Thyroid gland (tissue), 4 donors: ENCODE measurements around the gene CLCNKA. TPM values are rescaled to one million over a fixed set of nuclear protein-coding genes. Genes with fewer than 3 reads are reported as not detected.

Source experiments
- DNase-seq, 2 donors: peaks; one replicate each; pipeline ENCODE4 v3.0.0-alpha.2; 2019
- H3K27ac ChIP-seq, 3 donors: fragments of 200-600 bp; sonication (generic); 1 replicate in 2 of 3; 2 replicates in 1 of 3; pipeline ENCODE4 v1.5.1; 2016 to 2019; ENCODE audit warnings: mild to moderate bottlenecking in 1 of 3, moderate library complexity in 1 of 3
- H3K27me3 ChIP-seq: fragments of 200-600 bp; sonication (generic); one replicate; pipeline ENCODE4 v1.5.1; 2019
- H3K36me3 ChIP-seq, 2 donors: fragments of 200-600 bp; sonication (generic); one replicate each; pipeline ENCODE4 v1.5.1; 2016 to 2019
- H3K4me1 ChIP-seq, 2 donors: fragments of 200-600 bp; sonication (generic); one replicate each; pipeline ENCODE4 v1.5.1; 2017 to 2019
- H3K4me3 ChIP-seq, 3 donors: fragments of 200-600 bp; sonication (generic); replicated peaks in 1 of 3; 1 replicate in 2 of 3; 2 replicates in 1 of 3; pipeline ENCODE4 v1.5.1; 2016; ENCODE audit warnings: mild to moderate bottlenecking in 1 of 3
- H3K9me3 ChIP-seq: fragments of 200-600 bp; sonication (generic); one replicate; pipeline ENCODE4 v1.5.1; 2017
- CTCF ChIP-seq, 6 experiments: fragments of 200-600 bp in 3 of 6; fragments of 450-650 bp in 3 of 6; sonication (generic) in 3 of 6; IDR thresholded peaks; one replicate each; pipeline ENCODE4 v1.5.1; 2016 to 2019; ENCODE audit warnings: antibody characterized with exemption in 6 of 6, mild to moderate bottlenecking in 2 of 6, inconsistent platforms in 1 of 6, moderate library complexity in 1 of 6
- POLR2A ChIP-seq, 2 donors: fragments of 450-650 bp; IDR thresholded peaks; one replicate each; pipeline ENCODE4 v1.6.1; 2017; ENCODE audit warnings: antibody characterized with exemption in 2 of 2, mild to moderate bottlenecking in 2 of 2, moderate library complexity in 1 of 2
- WGBS, 2 donors: methylation state at CpG; one replicate each; pipeline ENCODE4 v1.1.5; 2017; 5-methylcytosine and 5-hydroxymethylcytosine counted together
- intact Hi-C: fragments of 100-400 bp; cut with DNase I; formaldehyde crosslinking; loops from one replicate; pipeline ENCODE4 v1.15.1; 2023
- total RNA-seq, 4 donors: library from RNA; depleted of rRNA; stranded (reverse); fragments of >200 nt; gene quantifications; one replicate each; pipeline ENCODE4 v1.2.3, GENCODE V29; 2016

The CLCNKA gene
- total RNA-seq, 4 donors from 2014 or later, result 3.9 to 27.1 (median 16.1) TPM

- TF ChIP-seq CTCF (IDR thresholded peaks at IDR 0.05), result no peak
- TF ChIP-seq POLR2A (IDR thresholded peaks at IDR 0.05), result no peak
- Histone ChIP-seq H3K4me3 (no peak overlapping the region), H3K27me3 (no peaks in the 10 kb centered on the region), H3K9me3 (no peaks in the 10 kb centered on the region), H3K4me1 (peaks cover 4 to 9% of the 10 kb centered on the region in 2 donors), H3K27ac (no peak overlapping the region), H3K36me3 (no peaks in the 10 kb centered on the region)
- intact Hi-C loops, result loop anchor here (5.0 kb wide), 1 partner anchor 45 kb away; no protein-coding TSS in a partner anchor
- 69 to 71% methylated on average over 9 of the region's 9 CpGs for WGBS, 2 donors
- DNase-seq, result no peak
Measured at GRCh38 chr1:16006552-16007485, 15.0 kb upstream of the CLCNKA start.

GRCh38 chr1:16007671-16008341 is 14.0 kb upstream of the CLCNKA start:
- no peak for DNase-seq
- Histone ChIP-seq H3K4me3 (no peak overlapping the region), H3K4me1 (peaks cover 9 to 15% of the 10 kb centered on the region in 2 donors), H3K27ac (no peak overlapping the region), H3K9me3 (no peaks in the 10 kb centered on the region), H3K27me3 (no peaks in the 10 kb centered on the region), H3K36me3 (no peaks in the 10 kb centered on the region)
- TF ChIP-seq POLR2A (IDR thresholded peaks at IDR 0.05), result no peak
- 83 to 86% methylated on average over 6 of the region's 6 CpGs for WGBS, 2 donors
- intact Hi-C loops, result loop anchor here (5.0 kb wide), 1 partner anchor 44 kb away; no protein-coding TSS in a partner anchor

DNA sequence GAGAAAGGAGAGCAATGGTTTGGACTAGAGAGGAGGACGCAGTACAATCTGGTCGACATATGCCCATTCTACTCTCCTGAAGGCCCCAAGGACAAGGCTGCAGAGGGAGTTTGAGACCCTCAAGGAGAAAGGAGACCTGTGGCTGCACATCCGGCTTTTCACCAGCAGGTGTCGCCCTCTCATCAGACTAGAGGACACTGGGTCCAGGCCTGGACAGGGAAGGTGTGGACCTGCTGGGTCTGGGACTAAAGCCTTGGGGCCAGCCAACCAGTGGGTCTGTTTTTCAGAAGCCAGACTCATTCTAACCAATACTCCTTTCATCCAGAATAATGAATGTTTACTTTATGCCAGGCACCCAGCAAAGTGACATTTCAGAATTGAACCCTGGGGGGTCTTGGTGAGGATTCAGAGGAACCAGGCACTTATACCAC is 12.8 kb upstream of the CLCNKA start:
- TF ChIP-seq CTCF (IDR thresholded peaks at IDR 0.05) (peak; percentile 93 to 97 (median 96)), POLR2A (IDR thresholded peaks at IDR 0.05) (no peak)
- WGBS, 2 donors, result 0 to 7% methylated on average over 4 of the region's 4 CpGs
- Histone ChIP-seq H3K27ac (no peak overlapping the region), H3K9me3 (no peaks in the 10 kb centered on the region), H3K27me3 (no peaks in the 10 kb centered on the region), H3K36me3 (no peaks in the 10 kb centered on the region), H3K4me3 (no peak overlapping the region), H3K4me1 (peaks cover 12 to 21% of the 10 kb centered on the region in 2 donors)
- intact Hi-C loops, result loop anchor here (5.0 kb wide), 1 partner anchor 43 kb away; no protein-coding TSS in a partner anchor
- peak; percentile 86 to 88 for DNase-seq

DNA sequence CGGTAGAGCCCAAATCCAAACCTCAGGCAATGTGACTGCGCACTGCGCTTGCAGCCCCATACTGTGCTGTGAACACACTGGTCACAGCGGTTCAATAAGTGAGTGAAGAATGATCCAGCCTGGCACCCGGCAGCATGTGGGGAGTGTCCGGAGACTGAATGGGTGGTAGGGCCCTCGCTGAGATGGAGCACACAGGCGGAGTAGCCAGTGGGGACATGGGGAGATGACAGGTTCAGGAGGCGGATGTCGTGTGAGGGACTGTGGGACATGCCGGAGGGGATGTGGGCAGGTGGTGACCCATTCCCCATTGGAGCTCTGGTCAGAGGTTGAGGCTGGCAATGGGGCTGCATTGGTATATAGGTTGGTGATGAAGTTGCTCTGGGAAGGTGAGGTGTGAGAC is 12.2 kb upstream of the CLCNKA start:
- Histone ChIP-seq H3K27ac (no peak overlapping the region), H3K4me1 (peaks cover 18 to 25% of the 10 kb centered on the region in 2 donors), H3K9me3 (no peaks in the 10 kb centered on the region), H3K36me3 (no peaks in the 10 kb centered on the region), H3K4me3 (no peak overlapping the region), H3K27me3 (no peaks in the 10 kb centered on the region)
- intact Hi-C loops, result loop anchor here (5.0 kb wide), 1 partner anchor 43 kb away; no protein-coding TSS in a partner anchor
- TF ChIP-seq CTCF (IDR thresholded peaks at IDR 0.05), result no peak
- 92 to 96% methylated on average over 11 of the region's 11 CpGs for WGBS, 2 donors
- DNase-seq, result no peak

- DNase-seq, result no peak
- Histone ChIP-seq H3K4me1 (peaks cover 28 to 36% of the 10 kb centered on the region in 2 donors), H3K27me3 (no peaks in the 10 kb centered on the region), H3K36me3 (no peaks in the 10 kb centered on the region), H3K4me3 (no peak overlapping the region), H3K27ac (no peak overlapping the region), H3K9me3 (no peaks in the 10 kb centered on the region)
- WGBS, 2 donors, result 90 to 94% methylated on average over 3 of the region's 3 CpGs
- intact Hi-C loops, result no loop called here
- TF ChIP-seq CTCF (IDR thresholded peaks at IDR 0.05) (no peak), POLR2A (IDR thresholded peaks at IDR 0.05) (no peak)
Measured at GRCh38 chr1:16010837-16011236, 11.0 kb upstream of the CLCNKA start.
